Measurements from ENCODE around the gene LIF.

The LIF gene

DNA sequence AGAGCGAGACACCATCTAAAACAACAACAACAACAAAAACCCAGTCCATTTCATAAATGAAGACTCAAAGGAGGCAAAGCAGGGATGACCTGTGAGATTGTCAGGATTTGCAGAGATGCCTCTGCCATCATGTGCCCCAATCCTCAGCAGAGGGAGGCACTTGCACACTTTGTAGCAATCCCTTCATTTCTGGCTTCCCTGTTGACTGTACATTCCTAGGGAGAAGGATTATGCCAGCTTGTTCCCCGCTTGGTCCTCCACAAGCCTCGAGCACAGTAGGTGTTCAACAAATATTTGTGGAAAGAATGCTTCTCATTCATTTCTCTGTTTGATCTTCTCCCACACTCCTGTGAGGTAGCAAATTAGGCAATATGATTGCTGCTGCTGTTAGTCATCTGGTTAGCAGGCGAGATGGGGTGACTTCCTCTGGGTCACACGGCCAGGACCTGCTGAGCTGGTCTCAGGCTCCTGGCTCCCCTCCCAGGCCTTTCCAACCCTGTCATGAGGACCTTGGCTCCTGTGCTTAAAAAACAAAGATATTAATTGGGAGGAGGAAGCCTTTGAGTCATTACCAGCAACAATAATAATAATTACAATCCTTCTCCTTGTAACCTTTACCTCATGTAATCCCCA lies 34.1 kb downstream of the LIF start:
- TF ChIP-seq, protein P1, sequence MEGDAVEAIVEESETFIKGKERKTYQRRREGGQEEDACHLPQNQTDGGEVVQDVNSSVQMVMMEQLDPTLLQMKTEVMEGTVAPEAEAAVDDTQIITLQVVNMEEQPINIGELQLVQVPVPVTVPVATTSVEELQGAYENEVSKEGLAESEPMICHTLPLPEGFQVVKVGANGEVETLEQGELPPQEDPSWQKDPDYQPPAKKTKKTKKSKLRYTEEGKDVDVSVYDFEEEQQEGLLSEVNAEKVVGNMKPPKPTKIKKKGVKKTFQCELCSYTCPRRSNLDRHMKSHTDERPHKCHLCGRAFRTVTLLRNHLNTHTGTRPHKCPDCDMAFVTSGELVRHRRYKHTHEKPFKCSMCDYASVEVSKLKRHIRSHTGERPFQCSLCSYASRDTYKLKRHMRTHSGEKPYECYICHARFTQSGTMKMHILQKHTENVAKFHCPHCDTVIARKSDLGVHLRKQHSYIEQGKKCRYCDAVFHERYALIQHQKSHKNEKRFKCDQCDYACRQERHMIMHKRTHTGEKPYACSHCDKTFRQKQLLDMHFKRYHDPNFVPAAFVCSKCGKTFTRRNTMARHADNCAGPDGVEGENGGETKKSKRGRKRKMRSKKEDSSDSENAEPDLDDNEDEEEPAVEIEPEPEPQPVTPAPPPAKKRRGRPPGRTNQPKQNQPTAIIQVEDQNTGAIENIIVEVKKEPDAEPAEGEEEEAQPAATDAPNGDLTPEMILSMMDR (IDR thresholded peaks at IDR 0.05; ENCODE audit: low read length, missing control alignments): no peak
- DNase-seq (ENCODE audit: low read depth): peak; percentile 94
- H3K4me3 ChIP-seq (replicated peaks; ENCODE audit: low read depth, low read length): no peak overlapping the region

DNA sequence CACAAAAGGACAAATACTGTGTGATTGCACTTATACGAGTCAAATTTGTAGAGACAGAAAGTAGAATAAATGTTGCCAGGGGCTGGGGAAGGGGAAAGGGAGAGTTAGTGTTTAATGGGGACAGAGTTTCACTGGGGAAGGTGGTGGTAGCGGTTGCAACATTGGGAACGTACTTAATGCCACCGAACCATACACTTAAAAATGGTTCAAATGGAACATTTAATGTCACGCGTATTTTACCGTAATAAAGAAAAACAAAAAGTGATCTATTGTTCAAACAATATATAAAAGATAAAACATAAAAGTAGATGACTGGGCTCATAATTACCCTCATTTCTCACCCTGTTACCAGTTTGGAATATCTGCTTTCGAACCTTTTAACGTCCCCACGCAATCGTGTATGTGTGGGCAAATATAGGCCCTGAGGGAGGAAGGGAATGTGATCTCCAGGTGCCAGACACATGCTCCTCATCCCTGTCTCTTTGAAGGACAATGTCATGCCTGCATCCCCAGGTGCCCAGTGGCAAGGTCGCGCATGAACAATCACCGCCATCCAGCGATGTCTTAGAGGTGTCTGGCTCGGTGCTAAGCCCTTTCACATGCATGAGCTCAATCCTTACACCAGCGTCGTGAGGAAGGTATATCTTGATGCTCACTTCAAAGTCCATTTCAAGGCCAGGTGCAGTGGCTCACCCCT lies 35.3 kb downstream of the LIF start:
- TF ChIP-seq, protein P1 (IDR thresholded peaks at IDR 0.05; ENCODE audit: low read length, missing control alignments): no peak
- no peak overlapping the region for H3K4me3 ChIP-seq (replicated peaks; ENCODE audit: low read depth, low read length)
- DNase-seq (ENCODE audit: low read depth): no peak

DNA sequence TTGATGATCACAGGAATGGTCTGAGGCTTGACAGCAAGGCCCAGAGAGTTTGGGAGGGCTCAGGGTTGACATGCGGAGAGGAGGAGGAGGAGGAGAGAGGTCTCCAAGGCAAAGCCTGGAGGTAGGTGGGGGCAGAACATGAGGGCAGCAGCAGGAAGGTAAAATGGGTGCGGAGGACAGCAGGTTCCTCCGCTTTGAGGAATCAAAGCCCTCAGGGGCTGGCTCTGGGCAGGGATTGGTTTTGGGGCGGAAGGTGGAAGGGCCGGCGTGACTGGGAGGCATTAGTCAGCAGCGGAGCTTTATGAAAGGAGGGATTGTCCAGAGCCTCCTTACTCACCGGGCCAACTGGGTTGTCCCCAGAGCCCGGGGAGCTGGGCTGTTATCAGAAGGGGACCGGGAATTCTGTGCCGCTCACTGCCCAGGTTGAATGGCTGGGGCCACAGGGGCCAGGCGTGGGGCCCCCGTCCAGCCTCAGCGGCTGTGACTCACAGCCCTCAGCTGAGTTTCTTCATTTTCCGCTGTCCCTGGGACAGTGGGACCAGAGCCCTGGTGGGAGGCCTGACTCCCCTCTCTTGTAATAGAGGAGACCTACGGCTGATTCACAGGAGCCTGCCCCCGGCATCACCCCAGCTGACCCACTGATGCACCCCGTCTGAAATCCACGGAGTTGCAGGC lies 36.2 kb downstream of the LIF start:
- H3K4me3 ChIP-seq (replicated peaks; ENCODE audit: low read depth, low read length): no peak overlapping the region
- DNase-seq (ENCODE audit: low read depth): peak; percentile 81
- TF ChIP-seq, protein P1 (IDR thresholded peaks at IDR 0.05; ENCODE audit: low read length, missing control alignments): no peak

DNA sequence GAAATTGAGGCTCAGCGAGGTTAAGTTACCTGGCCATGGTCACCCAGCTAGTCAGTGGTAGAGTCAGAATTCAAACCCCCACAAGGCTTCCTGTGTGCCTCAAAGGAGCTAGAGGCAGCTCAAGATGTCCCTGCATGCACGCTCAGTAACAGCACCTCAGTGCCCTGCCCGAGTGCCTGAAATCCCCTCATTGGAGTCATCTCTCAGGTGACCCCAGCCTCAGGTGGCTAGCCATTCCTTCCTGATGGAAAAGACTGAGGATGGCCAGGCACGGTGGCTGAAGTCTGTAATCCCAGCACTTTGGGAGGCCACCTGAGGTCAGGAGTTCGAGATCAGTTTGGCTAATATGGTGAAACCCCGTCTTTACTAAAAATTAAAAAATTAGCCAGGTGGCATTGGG lies 36.9 kb downstream of the LIF start:
- DNase-seq (ENCODE audit: low read depth): no peak
- H3K4me3 ChIP-seq (replicated peaks; ENCODE audit: low read depth, low read length): no peak overlapping the region
- TF ChIP-seq, protein P1 (IDR thresholded peaks at IDR 0.05; ENCODE audit: low read length, missing control alignments): no peak

DNA sequence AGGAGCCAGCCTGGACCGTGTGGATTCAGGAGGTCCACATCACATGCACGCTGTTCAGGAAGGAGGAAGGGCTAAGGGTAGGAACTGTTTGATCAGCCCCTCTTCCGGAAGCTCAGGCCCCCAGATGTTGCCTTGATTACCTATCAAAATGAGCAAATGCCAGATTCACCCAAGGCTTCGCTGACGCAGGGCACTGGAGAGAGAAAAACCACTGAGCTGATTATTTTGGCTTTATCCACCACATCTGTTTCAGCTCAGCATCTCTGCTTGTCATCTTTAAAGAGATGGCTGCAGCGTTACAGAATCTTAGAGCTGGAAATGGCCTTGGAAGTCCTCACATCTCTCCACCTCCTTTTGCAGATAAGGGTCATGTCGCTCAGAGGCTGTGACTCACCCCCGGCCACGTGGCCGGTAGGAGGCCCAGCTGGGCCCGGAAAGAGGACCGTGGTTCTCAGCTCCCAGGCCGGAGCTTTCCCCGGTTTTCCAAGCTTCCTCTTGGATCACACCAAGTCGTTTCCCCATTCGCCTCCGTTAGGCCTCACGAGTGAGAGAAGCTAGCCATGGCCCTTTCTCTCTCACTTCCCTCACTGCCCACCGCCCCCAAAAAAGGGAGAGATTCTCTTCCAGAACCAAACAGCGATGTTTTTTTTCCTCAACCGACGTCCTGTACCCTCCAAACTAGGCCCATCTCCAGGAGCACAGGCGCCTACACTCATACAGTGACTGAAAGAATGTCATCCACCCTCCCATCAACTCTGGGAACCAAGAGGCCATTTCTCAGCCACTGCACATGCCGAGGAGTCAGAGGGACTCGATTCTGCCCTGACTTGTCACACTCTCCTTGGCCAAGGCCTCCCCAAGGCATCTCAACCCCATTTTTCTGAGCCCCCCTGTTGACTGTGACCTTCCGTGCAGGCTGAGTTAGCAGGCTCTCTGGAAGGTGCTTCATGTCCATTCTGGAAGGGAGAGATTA lies 37.6 kb downstream of the LIF start:
- peak; percentile 94 for DNase-seq (ENCODE audit: low read depth)
- H3K4me3 ChIP-seq (replicated peaks; ENCODE audit: low read depth, low read length): no peak overlapping the region
- TF ChIP-seq, protein P1 (IDR thresholded peaks at IDR 0.05; ENCODE audit: low read length, missing control alignments): no peak

DNA sequence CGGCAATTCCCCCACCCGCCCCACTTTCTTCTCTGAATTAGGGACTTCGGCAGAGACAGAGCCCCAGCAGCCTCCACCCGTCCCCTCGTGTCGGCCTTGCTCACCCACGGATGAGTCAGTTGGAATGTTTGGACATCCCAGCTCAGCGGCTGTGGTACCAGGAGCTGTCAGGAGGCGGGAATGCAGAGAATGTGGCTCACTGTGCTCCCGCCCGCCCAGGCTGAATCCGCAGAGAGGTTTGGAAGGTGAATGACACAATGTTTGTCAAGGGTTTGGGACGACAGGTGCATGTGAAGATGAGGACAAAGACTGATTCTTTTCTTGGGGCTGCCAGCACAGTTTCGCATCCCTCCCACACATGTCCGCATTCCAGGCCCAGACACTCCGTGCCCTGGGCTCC lies 39.6 kb downstream of the LIF start:
- TF ChIP-seq, protein P1 (IDR thresholded peaks at IDR 0.05; ENCODE audit: low read length, missing control alignments): no peak
- DNase-seq (ENCODE audit: low read depth): peak; percentile 96
- H3K4me3 ChIP-seq (replicated peaks; ENCODE audit: low read depth, low read length): no peak overlapping the region

Measured in fibroblast of pulmonary artery (primary cell).